HepG2 (cell line): ENCODE measurements around the gene OIT3. TPM values are rescaled to one million over a fixed set of nuclear protein-coding genes. Genes with fewer than 3 reads are reported as not detected.

ENCODE experiments used
- ARHGAP35 ChIP-seq: sonication (generic); formaldehyde crosslinking; IDR thresholded peaks from 2 replicates; pipeline ENCODE4 v1.9.0; 2022; ENCODE audit warnings: mild to moderate bottlenecking, inconsistent platforms, moderate library complexity, missing genetic modification reagents, borderline replicate concordance
- ATM ChIP-seq: fragments of 450-650 bp; IDR thresholded peaks from 2 replicates; pipeline ENCODE4 v1.7.1; 2017; ENCODE audit warnings: mild to moderate bottlenecking, borderline replicate concordance
- CEBPG ChIP-seq: IDR thresholded peaks from 2 replicates; pipeline ENCODE4 v1.6.1; 2016
- CEBPZ ChIP-seq: IDR thresholded peaks from 2 replicates; pipeline ENCODE4 v1.6.1; 2012; ENCODE audit warnings: low read length, improper control_type of control experiment
- FOXA3 ChIP-seq: IDR thresholded peaks from 2 replicates; pipeline ENCODE4 v1.6.1; 2016; ENCODE audit warnings: missing genetic modification reagents, missing compliant biosample characterization
- HNRNPL ChIP-seq: fragments of 200-400 bp; formaldehyde crosslinking; IDR thresholded peaks from 2 replicates; pipeline ENCODE4 v1.6.1; 2017; ENCODE audit warnings: mild to moderate bottlenecking, low read depth, low read length
- KDM1A ChIP-seq: IDR thresholded peaks from 2 replicates; pipeline ENCODE4 v1.6.1; 2016; ENCODE audit warnings: missing compliant biosample characterization
- MXD4 ChIP-seq: IDR thresholded peaks from 2 replicates; pipeline ENCODE4 v1.6.1; 2016; ENCODE audit warnings: mild to moderate bottlenecking, missing biosample characterization, missing genetic modification reagents
- PAF1 ChIP-seq: IDR thresholded peaks from 2 replicates; pipeline ENCODE4 v1.6.1; 2016; ENCODE audit warnings: missing genetic modification reagents, missing compliant biosample characterization
- SP1 ChIP-seq, 2 experiments: fragments of 450-650 bp in 1 of 2; sonication (generic) in 1 of 2; formaldehyde crosslinking in 1 of 2; IDR thresholded peaks; 2 replicates each; pipeline versions ENCODE4 v1.4.0 to v1.6.1; 2016 to 2020; ENCODE audit warnings: missing genetic modification reagents in 1 of 2
- ZFP36 ChIP-seq: fragments of 150-350 bp; IDR thresholded peaks from 2 replicates; pipeline ENCODE4 v1.6.1; 2018; ENCODE audit warnings: borderline replicate concordance, low read length, low read depth; ENCODE audit not compliant: partially characterized antibody
- ZFP82 ChIP-seq: sonication (generic); formaldehyde crosslinking; IDR thresholded peaks from 2 replicates; pipeline ENCODE4 v1.5.1; 2020; ENCODE audit warnings: mild to moderate bottlenecking, missing genetic modification reagents, borderline replicate concordance
- polyA plus RNA-seq, 8 experiments: library from polyadenylated mRNA; depleted of rRNA in 3 of 8; stranded (reverse) in 7 of 8; unstranded in 1 of 8; fragments of >200 nt; fragmentation: Illumina TruSeq in 4 of 8; extraction: Trizol in 4 of 8; gene quantifications; 2 replicates each; pipeline versions ENCODE4 v1.2.1 to v1.2.3, GENCODE V29; 2011 to 2016; ENCODE audit warnings: low read depth in 4 of 8, missing spikeins in 1 of 8, mixed read lengths in 1 of 8; ENCODE audit not compliant: insufficient read depth in 1 of 8
- total RNA-seq, 5 experiments: library from RNA; depleted of rRNA; stranded (reverse); fragments of >200 nt; fragmentation: Illumina TruSeq; extraction: Trizol; gene quantifications; 2 replicates each; pipeline ENCODE4 v1.2.3, GENCODE V29; 2016; ENCODE audit warnings: low read depth in 1 of 5
- TF ChIP-seq, protein P1 (sequence below): sonication (generic); formaldehyde crosslinking; conservative IDR thresholded peaks from 2 replicates; pipeline ENCODE4 v1.8.0; 2022; ENCODE audit warnings: low read depth, missing genetic modification reagents
- TF ChIP-seq, protein P2 (sequence below): IDR thresholded peaks from 2 replicates; pipeline ENCODE4 v1.6.1; 2016; ENCODE audit warnings: mild to moderate bottlenecking, missing biosample characterization, missing genetic modification reagents
- TF ChIP-seq, protein P3 (sequence below): sonication (generic); formaldehyde crosslinking; IDR thresholded peaks from one replicate; pipeline ENCODE4 v1.5.1; 2020; ENCODE audit warnings: mild to moderate bottlenecking, missing genetic modification reagents; ENCODE audit errors: not compliant biosample characterization

OIT3 gene
- total and polyA plus RNA-seq, 2 of the 13 experiments (the other 11 are each of a cell fraction or from before 2014, with no cell fraction given), result not detected

DNA sequence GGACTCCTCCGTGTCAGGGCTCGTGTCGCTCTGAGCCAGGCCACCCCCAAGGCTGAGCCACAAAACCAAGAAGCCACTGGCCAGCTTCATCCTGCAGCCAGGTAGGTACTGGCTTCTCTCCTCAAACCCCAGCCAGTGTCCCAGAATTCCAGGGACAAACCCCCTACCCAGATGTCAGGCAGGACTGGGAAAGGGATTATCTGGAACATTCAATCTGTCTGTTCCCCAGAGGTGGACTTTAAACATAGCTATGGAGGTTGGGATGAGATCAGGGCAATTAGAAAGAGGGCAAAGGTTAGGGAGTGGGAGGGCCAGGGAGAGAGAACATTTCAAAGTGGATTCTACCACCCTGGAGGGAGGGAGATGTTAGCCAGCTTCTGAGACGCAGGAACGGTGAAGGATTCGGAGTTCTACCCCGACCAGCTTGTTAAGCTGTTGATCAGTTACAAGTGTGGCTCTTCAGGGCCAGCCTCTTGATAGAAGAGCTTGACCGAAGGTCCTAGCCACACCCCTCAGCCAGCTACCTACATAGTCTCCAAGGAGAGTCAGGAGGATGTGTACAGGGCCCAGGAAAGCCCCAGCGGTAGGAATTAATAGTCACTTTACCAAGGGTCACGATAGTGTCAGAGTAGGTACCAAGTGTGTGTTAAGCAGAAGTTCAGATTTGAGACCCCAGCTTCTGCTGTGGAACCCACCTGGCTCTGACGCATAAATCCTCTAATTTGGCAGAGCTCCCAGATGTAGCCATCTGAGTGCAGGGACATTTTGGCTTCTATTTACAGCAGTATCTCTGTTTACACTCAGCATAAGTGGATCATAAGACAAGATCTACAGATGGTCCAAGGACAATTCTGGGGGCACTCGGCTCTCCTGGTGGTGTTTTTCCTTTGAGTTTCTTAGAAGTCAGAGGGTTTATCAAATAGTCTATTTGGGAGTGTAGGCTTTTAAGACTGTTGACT lies 61.3 kb downstream of the OIT3 start, which contains the start of gene PLA2G12B (continued):
- TF ChIP-seq ZFP36 (no peak), PAF1 (CRISPR knock-in tag) (no peak), CEBPZ (no peak), MXD4 (CRISPR knock-in tag) (no peak), FOXA3 (CRISPR knock-in tag) (peak; percentile 33; the same call in 1 of the 2 replicates), ATM (no peak), ARHGAP35 (CRISPR knock-in tag) (no peak), KDM1A (CRISPR knock-in tag) (no peak), CEBPG (CRISPR knock-in tag) (no peak), HNRNPL (no peak), SP1 (IDR thresholded peaks at IDR 0.05) (no peak), SP1 (CRISPR knock-in tag; IDR thresholded peaks at IDR 0.05) (no peak), ZFP82 (no peak)
- TF ChIP-seq, protein P1, sequence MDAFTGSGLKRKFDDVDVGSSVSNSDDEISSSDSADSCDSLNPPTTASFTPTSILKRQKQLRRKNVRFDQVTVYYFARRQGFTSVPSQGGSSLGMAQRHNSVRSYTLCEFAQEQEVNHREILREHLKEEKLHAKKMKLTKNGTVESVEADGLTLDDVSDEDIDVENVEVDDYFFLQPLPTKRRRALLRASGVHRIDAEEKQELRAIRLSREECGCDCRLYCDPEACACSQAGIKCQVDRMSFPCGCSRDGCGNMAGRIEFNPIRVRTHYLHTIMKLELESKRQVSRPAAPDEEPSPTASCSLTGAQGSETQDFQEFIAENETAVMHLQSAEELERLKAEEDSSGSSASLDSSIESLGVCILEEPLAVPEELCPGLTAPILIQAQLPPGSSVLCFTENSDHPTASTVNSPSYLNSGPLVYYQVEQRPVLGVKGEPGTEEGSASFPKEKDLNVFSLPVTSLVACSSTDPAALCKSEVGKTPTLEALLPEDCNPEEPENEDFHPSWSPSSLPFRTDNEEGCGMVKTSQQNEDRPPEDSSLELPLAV, result no peak
- TF ChIP-seq, protein P2, sequence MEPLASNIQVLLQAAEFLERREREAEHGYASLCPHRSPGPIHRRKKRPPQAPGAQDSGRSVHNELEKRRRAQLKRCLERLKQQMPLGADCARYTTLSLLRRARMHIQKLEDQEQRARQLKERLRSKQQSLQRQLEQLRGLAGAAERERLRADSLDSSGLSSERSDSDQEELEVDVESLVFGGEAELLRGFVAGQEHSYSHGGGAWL (CRISPR knock-in tag), result no peak
- TF ChIP-seq, protein P3, sequence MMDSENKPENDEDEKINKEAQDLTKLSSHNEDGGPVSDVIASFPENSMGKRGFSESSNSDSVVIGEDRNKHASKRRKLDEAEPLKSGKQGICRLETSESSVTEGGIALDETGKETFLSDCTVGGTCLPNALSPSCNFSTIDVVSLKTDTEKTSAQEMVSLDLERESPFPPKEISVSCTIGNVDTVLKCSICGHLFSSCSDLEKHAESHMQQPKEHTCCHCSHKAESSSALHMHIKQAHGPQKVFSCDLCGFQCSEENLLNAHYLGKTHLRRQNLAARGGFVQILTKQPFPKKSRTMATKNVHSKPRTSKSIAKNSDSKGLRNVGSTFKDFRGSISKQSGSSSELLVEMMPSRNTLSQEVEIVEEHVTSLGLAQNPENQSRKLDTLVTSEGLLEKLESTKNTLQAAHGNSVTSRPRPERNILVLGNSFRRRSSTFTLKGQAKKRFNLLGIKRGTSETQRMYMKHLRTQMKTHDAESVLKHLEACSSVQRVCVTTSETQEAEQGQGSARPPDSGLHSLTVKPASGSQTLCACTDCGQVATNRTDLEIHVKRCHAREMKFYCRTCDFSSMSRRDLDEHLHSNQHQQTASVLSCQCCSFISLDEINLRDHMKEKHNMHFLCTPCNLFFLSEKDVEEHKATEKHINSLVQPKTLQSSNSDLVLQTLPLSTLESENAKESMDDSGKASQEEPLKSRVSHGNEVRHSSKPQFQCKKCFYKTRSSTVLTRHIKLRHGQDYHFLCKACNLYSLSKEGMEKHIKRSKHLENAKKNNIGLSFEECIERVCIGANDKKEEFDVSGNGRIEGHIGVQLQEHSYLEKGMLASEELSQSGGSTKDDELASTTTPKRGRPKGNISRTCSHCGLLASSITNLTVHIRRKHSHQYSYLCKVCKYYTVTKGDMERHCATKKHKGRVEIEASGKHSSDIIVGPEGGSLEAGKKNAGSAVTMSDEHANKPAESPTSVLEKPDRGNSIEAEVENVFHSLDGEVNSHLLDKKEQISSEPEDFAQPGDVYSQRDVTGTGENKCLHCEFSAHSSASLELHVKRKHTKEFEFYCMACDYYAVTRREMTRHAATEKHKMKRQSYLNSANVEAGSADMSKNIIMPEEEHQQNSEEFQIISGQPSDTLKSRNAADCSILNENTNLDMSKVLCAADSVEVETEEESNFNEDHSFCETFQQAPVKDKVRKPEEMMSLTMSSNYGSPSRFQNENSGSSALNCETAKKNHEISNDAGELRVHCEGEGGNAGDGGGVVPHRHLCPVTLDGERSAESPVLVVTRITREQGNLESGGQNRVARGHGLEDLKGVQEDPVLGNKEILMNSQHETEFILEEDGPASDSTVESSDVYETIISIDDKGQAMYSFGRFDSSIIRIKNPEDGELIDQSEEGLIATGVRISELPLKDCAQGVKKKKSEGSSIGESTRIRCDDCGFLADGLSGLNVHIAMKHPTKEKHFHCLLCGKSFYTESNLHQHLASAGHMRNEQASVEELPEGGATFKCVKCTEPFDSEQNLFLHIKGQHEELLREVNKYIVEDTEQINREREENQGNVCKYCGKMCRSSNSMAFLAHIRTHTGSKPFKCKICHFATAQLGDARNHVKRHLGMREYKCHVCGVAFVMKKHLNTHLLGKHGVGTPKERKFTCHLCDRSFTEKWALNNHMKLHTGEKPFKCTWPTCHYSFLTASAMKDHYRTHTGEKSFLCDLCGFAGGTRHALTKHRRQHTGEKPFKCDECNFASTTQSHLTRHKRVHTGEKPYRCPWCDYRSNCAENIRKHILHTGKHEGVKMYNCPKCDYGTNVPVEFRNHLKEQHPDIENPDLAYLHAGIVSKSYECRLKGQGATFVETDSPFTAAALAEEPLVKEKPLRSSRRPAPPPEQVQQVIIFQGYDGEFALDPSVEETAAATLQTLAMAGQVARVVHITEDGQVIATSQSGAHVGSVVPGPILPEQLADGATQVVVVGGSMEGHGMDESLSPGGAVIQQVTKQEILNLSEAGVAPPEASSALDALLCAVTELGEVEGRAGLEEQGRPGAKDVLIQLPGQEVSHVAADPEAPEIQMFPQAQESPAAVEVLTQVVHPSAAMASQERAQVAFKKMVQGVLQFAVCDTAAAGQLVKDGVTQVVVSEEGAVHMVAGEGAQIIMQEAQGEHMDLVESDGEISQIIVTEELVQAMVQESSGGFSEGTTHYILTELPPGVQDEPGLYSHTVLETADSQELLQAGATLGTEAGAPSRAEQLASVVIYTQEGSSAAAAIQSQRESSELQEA, result no peak
